ENCODE results near the gene RCC1. TPM values are rescaled to one million over a fixed set of nuclear protein-coding genes. Genes with fewer than 3 reads are reported as not detected.

RCC1 gene
- total and polyA plus RNA-seq, 4 donors, result 2.2 to 21.8 (median 18.5) TPM

DNA sequence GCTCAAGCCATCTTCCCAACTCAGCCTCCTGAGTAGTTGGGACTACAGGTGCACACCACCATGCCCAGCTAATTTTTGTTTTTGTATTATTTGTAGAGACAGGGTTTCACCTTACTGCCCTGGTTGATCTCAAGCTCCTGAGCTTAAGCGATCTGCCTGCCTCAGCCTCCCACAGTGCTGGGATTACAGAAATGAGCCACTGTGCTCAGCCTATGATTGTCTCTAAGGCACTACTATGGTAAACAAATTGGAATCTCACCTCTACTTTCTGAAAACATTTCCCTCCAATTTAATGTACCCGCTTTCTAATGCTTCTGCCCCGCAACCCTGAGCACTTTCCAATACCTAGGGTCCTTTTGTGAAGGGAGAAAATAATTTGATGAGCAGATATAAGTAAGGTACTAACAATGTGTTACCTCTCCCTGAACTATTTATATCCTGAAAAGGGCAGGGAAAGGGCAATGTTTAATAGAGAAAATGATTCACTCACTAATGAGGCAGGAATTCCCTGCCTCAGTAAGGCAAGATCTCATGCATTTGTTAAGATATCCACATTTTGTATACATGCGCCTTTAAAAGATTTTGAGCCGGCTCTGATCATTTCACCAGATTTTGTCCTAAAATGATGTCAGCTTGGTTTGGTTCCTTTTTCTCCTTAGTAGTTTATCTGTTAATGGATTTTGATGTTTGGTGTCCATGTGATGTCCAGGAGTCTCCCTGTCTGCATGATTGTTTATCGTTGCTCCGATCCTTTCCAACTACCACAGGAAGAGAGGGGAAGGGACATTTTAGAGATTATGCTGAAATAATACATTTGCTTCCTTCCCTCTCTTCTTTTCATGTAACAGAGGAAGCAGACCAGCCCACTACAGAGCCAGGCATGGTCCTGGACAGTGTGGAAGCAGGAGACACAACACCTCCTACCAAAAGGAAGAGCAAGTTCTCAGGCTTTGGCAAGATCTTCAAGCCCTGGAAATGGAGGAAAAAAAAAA lies 47.3 kb upstream of the RCC1 start:
- H3K36me3 ChIP-seq (ENCODE audit: control insufficient read depth in 4 of 4, insufficient read depth in 3 of 4, low read depth in 1 of 4, low read length in 3 of 4), result peaks cover 0 to 14% (median 8%) of the 10 kb centered on the region in 4 donors
- TF ChIP-seq, protein P1, sequence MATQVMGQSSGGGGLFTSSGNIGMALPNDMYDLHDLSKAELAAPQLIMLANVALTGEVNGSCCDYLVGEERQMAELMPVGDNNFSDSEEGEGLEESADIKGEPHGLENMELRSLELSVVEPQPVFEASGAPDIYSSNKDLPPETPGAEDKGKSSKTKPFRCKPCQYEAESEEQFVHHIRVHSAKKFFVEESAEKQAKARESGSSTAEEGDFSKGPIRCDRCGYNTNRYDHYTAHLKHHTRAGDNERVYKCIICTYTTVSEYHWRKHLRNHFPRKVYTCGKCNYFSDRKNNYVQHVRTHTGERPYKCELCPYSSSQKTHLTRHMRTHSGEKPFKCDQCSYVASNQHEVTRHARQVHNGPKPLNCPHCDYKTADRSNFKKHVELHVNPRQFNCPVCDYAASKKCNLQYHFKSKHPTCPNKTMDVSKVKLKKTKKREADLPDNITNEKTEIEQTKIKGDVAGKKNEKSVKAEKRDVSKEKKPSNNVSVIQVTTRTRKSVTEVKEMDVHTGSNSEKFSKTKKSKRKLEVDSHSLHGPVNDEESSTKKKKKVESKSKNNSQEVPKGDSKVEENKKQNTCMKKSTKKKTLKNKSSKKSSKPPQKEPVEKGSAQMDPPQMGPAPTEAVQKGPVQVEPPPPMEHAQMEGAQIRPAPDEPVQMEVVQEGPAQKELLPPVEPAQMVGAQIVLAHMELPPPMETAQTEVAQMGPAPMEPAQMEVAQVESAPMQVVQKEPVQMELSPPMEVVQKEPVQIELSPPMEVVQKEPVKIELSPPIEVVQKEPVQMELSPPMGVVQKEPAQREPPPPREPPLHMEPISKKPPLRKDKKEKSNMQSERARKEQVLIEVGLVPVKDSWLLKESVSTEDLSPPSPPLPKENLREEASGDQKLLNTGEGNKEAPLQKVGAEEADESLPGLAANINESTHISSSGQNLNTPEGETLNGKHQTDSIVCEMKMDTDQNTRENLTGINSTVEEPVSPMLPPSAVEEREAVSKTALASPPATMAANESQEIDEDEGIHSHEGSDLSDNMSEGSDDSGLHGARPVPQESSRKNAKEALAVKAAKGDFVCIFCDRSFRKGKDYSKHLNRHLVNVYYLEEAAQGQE (IDR thresholded peaks at IDR 0.05), result no peak
- TF ChIP-seq, protein P2, sequence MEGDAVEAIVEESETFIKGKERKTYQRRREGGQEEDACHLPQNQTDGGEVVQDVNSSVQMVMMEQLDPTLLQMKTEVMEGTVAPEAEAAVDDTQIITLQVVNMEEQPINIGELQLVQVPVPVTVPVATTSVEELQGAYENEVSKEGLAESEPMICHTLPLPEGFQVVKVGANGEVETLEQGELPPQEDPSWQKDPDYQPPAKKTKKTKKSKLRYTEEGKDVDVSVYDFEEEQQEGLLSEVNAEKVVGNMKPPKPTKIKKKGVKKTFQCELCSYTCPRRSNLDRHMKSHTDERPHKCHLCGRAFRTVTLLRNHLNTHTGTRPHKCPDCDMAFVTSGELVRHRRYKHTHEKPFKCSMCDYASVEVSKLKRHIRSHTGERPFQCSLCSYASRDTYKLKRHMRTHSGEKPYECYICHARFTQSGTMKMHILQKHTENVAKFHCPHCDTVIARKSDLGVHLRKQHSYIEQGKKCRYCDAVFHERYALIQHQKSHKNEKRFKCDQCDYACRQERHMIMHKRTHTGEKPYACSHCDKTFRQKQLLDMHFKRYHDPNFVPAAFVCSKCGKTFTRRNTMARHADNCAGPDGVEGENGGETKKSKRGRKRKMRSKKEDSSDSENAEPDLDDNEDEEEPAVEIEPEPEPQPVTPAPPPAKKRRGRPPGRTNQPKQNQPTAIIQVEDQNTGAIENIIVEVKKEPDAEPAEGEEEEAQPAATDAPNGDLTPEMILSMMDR (IDR thresholded peaks at IDR 0.05; ENCODE audit: low read depth, low read length, missing input control), result no peak
- TF ChIP-seq YY1 (IDR thresholded peaks at IDR 0.05), result no peak
- no peak for TF ChIP-seq RAD21 (IDR thresholded peaks at IDR 0.05)
- TF ChIP-seq, protein P3, sequence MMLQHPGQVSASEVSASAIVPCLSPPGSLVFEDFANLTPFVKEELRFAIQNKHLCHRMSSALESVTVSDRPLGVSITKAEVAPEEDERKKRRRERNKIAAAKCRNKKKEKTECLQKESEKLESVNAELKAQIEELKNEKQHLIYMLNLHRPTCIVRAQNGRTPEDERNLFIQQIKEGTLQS (IDR thresholded peaks at IDR 0.05), result no peak
- no peak for TF ChIP-seq TAF1 (conservative IDR thresholded peaks at IDR 0.05)
- TF ChIP-seq GABPA (IDR thresholded peaks at IDR 0.05 in 1 of 2, conservative IDR thresholded peaks at IDR 0.05 in 1 of 2), result no peak
- TF ChIP-seq FOXA2 (IDR thresholded peaks at IDR 0.05), result no peak
- TF ChIP-seq JUND (IDR thresholded peaks at IDR 0.05), result no peak
- no peak for TF ChIP-seq EGR1 (IDR thresholded peaks at IDR 0.05; ENCODE audit: low read depth in 2 of 2)
- TF ChIP-seq SP1 (IDR thresholded peaks at IDR 0.05), result no peak
- TF ChIP-seq, protein P4, sequence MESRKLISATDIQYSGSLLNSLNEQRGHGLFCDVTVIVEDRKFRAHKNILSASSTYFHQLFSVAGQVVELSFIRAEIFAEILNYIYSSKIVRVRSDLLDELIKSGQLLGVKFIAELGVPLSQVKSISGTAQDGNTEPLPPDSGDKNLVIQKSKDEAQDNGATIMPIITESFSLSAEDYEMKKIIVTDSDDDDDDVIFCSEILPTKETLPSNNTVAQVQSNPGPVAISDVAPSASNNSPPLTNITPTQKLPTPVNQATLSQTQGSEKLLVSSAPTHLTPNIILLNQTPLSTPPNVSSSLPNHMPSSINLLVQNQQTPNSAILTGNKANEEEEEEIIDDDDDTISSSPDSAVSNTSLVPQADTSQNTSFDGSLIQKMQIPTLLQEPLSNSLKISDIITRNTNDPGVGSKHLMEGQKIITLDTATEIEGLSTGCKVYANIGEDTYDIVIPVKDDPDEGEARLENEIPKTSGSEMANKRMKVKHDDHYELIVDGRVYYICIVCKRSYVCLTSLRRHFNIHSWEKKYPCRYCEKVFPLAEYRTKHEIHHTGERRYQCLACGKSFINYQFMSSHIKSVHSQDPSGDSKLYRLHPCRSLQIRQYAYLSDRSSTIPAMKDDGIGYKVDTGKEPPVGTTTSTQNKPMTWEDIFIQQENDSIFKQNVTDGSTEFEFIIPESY (IDR thresholded peaks at IDR 0.05), result no peak
- TF ChIP-seq, protein P5, sequence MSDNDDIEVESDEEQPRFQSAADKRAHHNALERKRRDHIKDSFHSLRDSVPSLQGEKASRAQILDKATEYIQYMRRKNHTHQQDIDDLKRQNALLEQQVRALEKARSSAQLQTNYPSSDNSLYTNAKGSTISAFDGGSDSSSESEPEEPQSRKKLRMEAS (IDR thresholded peaks at IDR 0.05), result no peak
- TF ChIP-seq HNF4G (IDR thresholded peaks at IDR 0.05), result no peak
- no peak for TF ChIP-seq NR2F2 (IDR thresholded peaks at IDR 0.05)
- no peak for TF ChIP-seq FOXA1 (IDR thresholded peaks at IDR 0.05)
- no peak for TF ChIP-seq RXRA (IDR thresholded peaks at IDR 0.05)
- no peak for TF ChIP-seq HNF4A (conservative IDR thresholded peaks at IDR 0.05)
- DNase-seq (ENCODE audit: low spot score), result no peak
- H3K4me3 ChIP-seq (ENCODE audit: low read depth in 1 of 3, low read length in 3 of 3), result no peak overlapping the region
- no peaks in the 10 kb centered on the region for H3K4me1 ChIP-seq (ENCODE audit: control insufficient read depth in 4 of 4, insufficient read depth in 4 of 4, low read length in 3 of 4)
- H3K9ac ChIP-seq (ENCODE audit: low read depth in 1 of 2, low read length in 2 of 2), result no peak overlapping the region
- no peaks in the 10 kb centered on the region for H3K9me3 ChIP-seq (ENCODE audit: control insufficient read depth in 4 of 4, low read length in 3 of 4)
- H3K27ac ChIP-seq (ENCODE audit: low read depth in 1 of 2, low read length in 2 of 2), result no peak overlapping the region
- H3K27me3 ChIP-seq (ENCODE audit: control insufficient read depth in 4 of 4, insufficient read depth in 4 of 4, low read length in 3 of 4), result no peaks in the 10 kb centered on the region
- 83% methylated on average over 7 of the region's 7 CpGs for WGBS

All from liver (tissue), 9 donors.